Thyroid gland (tissue), 4 donors: ENCODE data around the gene CPS1. TPM values are rescaled to one million over a fixed set of nuclear protein-coding genes. Genes with fewer than 3 reads are reported as not detected.

ENCODE experiments used
- DNase-seq, 2 donors: peaks; one replicate each; pipeline ENCODE4 v3.0.0-alpha.2; 2019
- H3K27ac ChIP-seq, 3 donors: fragments of 200-600 bp; sonication (generic); 1 replicate in 2 of 3; 2 replicates in 1 of 3; pipeline ENCODE4 v1.5.1; 2016 to 2019; ENCODE audit warnings: mild to moderate bottlenecking in 1 of 3, moderate library complexity in 1 of 3
- H3K27me3 ChIP-seq: fragments of 200-600 bp; sonication (generic); one replicate; pipeline ENCODE4 v1.5.1; 2019
- H3K36me3 ChIP-seq, 2 donors: fragments of 200-600 bp; sonication (generic); one replicate each; pipeline ENCODE4 v1.5.1; 2016 to 2019
- H3K4me1 ChIP-seq, 2 donors: fragments of 200-600 bp; sonication (generic); one replicate each; pipeline ENCODE4 v1.5.1; 2017 to 2019
- H3K4me3 ChIP-seq, 3 donors: fragments of 200-600 bp; sonication (generic); replicated peaks in 1 of 3; 1 replicate in 2 of 3; 2 replicates in 1 of 3; pipeline ENCODE4 v1.5.1; 2016; ENCODE audit warnings: mild to moderate bottlenecking in 1 of 3
- H3K9me3 ChIP-seq: fragments of 200-600 bp; sonication (generic); one replicate; pipeline ENCODE4 v1.5.1; 2017
- POLR2A ChIP-seq, 2 donors: fragments of 450-650 bp; IDR thresholded peaks; one replicate each; pipeline ENCODE4 v1.6.1; 2017; ENCODE audit warnings: antibody characterized with exemption in 2 of 2, mild to moderate bottlenecking in 2 of 2, moderate library complexity in 1 of 2
- WGBS, 2 donors: methylation state at CpG; one replicate each; pipeline ENCODE4 v1.1.5; 2017; 5-methylcytosine and 5-hydroxymethylcytosine counted together
- intact Hi-C: fragments of 100-400 bp; cut with DNase I; formaldehyde crosslinking; loops from one replicate; pipeline ENCODE4 v1.15.1; 2023
- total RNA-seq, 4 donors: library from RNA; depleted of rRNA; stranded (reverse); fragments of >200 nt; gene quantifications; one replicate each; pipeline ENCODE4 v1.2.3, GENCODE V29; 2016
- TF ChIP-seq, protein P1 (sequence below), 6 experiments: fragments of 200-600 bp in 3 of 6; fragments of 450-650 bp in 3 of 6; sonication (generic) in 3 of 6; IDR thresholded peaks; one replicate each; pipeline ENCODE4 v1.5.1; 2016 to 2019; ENCODE audit warnings: antibody characterized with exemption in 6 of 6, mild to moderate bottlenecking in 2 of 6, inconsistent platforms in 1 of 6, moderate library complexity in 1 of 6

Gene CPS1
- total RNA-seq, 4 donors from 2014 or later, result 3.9 to 14.9 (median 10.1) TPM

DNA sequence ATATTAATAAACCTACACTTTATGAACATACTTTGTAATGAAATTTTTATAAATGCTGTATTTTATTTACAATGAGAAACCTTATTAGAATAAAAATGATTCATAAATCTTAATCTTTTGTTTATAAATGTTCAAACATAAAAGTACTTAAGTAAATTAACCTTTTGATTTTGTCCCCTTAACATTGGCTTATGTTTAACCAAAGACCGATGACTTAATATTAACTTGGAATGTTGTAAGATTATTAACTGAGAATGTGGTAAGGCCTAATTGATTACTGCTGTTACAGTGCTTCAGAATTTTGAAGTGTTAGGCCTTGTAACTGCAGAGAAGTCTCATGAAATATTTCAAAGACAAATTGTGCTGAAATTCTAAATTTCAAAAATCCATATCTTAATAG, 5.7 kb downstream of the CPS1 start:
- Histone ChIP-seq H3K27me3 (no peaks in the 10 kb centered on the region), H3K4me1 (no peaks in the 10 kb centered on the region), H3K36me3 (no peaks in the 10 kb centered on the region), H3K27ac (no peak overlapping the region), H3K4me3 (no peak overlapping the region), H3K9me3 (no peaks in the 10 kb centered on the region)
- no peak for DNase-seq
- WGBS, 2 donors, result 87 to 97% methylated on average over 1 of the region's 1 CpG
- intact Hi-C loops, result no loop called here
- TF ChIP-seq, protein P1, sequence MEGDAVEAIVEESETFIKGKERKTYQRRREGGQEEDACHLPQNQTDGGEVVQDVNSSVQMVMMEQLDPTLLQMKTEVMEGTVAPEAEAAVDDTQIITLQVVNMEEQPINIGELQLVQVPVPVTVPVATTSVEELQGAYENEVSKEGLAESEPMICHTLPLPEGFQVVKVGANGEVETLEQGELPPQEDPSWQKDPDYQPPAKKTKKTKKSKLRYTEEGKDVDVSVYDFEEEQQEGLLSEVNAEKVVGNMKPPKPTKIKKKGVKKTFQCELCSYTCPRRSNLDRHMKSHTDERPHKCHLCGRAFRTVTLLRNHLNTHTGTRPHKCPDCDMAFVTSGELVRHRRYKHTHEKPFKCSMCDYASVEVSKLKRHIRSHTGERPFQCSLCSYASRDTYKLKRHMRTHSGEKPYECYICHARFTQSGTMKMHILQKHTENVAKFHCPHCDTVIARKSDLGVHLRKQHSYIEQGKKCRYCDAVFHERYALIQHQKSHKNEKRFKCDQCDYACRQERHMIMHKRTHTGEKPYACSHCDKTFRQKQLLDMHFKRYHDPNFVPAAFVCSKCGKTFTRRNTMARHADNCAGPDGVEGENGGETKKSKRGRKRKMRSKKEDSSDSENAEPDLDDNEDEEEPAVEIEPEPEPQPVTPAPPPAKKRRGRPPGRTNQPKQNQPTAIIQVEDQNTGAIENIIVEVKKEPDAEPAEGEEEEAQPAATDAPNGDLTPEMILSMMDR (IDR thresholded peaks at IDR 0.05), result no peak
- TF ChIP-seq POLR2A (IDR thresholded peaks at IDR 0.05), result no peak

DNA sequence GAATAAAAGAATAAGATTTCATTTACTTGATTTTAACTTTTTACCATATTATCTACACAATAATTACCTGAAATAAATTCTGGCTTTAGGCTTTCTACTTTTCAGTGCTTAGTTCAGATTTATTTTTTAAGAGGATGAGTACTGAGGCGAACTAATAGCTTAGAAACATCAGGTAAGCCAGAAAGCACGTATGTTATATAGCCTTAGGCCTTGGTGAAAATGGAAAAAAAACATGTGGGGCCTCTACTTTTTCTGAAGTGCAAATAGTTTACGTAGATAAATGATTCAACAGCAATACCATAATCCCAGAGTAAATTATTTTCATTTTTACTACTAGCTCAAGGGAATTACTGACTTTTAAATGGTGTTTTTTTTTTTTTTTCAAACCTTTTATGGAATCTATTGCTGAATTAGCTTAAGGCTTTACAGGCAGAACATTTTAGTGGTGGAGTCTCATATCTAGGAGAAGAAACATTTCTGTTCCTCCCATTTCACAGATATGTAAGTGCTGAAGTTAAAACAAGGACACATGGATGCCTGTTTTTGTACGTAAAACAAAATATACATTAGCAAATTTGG, 6.2 kb downstream of the CPS1 start:
- Histone ChIP-seq H3K4me3 (no peak overlapping the region), H3K27me3 (no peaks in the 10 kb centered on the region), H3K4me1 (no peaks in the 10 kb centered on the region), H3K36me3 (no peaks in the 10 kb centered on the region), H3K27ac (no peak overlapping the region), H3K9me3 (no peaks in the 10 kb centered on the region)
- intact Hi-C loops, result no loop called here
- WGBS, 2 donors, result 93 to 95% methylated on average over 4 of the region's 4 CpGs
- no peak for TF ChIP-seq POLR2A (IDR thresholded peaks at IDR 0.05)
- TF ChIP-seq, protein P1 (IDR thresholded peaks at IDR 0.05), result no peak
- DNase-seq, result no peak

DNA sequence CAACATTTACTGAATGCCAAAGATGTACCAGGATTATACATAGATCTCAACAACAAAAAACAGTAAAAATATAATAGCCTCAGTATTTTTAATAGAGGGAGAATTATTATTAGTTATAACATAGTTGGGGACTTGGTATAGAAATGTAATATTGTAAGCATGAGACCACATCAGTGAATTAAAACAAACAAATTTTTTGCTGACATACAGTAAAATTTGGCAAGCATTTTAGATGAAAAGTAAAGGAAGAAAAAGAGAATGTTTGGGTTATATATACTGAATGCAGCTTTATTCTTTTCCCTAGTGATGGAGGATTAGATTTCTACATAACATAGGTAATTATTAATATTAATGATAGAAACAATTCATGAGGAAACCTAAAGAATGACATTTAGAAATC, 10.9 kb downstream of the CPS1 start:
- Histone ChIP-seq H3K27me3 (no peaks in the 10 kb centered on the region), H3K36me3 (no peaks in the 10 kb centered on the region), H3K27ac (no peak overlapping the region), H3K4me1 (no peaks in the 10 kb centered on the region), H3K9me3 (no peaks in the 10 kb centered on the region), H3K4me3 (no peak overlapping the region)
- TF ChIP-seq POLR2A (IDR thresholded peaks at IDR 0.05), result no peak
- TF ChIP-seq, protein P1 (IDR thresholded peaks at IDR 0.05), result no peak
- intact Hi-C loops, result no loop called here
- no peak for DNase-seq

DNA sequence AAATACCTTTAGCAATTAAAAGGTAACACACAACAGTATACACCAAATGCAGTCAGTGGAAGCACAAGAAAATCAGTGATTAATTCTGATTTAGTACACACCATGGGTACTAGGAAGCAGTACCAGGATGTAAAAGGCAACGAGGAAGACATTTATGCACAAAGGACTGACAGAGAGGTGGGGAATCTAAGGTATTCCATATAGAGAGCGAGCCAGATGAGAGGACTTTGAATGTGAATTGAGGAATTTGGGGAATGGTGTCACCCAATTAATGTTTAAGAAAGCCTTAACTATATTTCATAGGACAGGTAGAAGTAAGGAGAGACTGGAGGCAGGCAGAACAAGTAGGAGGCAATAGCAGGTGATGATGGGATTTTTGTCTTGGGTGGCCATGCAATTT, 11.7 kb downstream of the CPS1 start:
- Histone ChIP-seq H3K9me3 (no peaks in the 10 kb centered on the region), H3K36me3 (no peaks in the 10 kb centered on the region), H3K27ac (no peak overlapping the region), H3K4me3 (no peak overlapping the region), H3K4me1 (no peaks in the 10 kb centered on the region), H3K27me3 (no peaks in the 10 kb centered on the region)
- intact Hi-C loops, result no loop called here
- WGBS, 2 donors, result 67 to 77% methylated on average over 2 of the region's 2 CpGs
- no peak for DNase-seq
- TF ChIP-seq POLR2A (IDR thresholded peaks at IDR 0.05), result no peak
- TF ChIP-seq, protein P1 (IDR thresholded peaks at IDR 0.05), result no peak

DNA sequence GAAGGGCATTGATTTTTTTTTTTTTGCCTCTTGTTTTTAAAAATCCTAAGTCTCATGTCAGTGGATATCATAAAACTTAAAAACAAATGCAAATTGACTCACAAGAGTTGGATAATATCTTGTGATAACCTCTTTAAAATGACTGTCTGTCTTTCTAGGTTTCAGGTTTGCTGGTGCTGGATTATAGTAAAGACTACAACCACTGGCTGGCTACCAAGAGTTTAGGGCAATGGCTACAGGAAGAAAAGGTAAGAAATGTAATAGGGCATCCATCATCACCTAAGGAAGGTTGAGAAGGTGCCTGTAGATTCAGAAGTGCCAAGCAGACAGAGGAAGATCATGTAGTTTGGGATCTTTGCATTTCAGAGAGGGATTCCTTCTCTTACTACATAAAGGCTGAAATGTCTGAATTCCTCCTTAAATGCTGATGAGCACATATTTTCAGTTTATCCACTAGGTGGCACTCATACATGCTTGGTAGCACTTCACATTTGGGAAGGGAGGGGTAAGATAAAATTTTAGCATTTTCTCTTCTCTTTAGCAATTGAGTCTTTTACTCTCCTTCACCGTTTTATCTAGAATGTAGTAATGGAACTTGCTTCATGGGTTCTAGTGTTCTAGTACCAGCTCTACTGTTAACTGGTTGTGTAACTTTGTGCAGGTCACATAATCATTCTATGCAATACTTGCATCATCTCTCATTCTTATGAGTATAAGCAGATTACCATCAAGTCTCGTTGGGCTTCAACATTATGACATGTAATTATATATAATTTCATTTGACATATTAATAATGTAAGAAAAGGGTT, 21.1 kb downstream of the CPS1 start:
- Histone ChIP-seq H3K9me3 (no peaks in the 10 kb centered on the region), H3K36me3 (no peaks in the 10 kb centered on the region), H3K4me1 (no peaks in the 10 kb centered on the region), H3K27ac (no peak overlapping the region), H3K27me3 (no peaks in the 10 kb centered on the region), H3K4me3 (no peak overlapping the region)
- DNase-seq, result no peak
- TF ChIP-seq, protein P1 (IDR thresholded peaks at IDR 0.05), result peak in 4 of 6 experiments; percentile 26 to 77 (median 55)
- no peak for TF ChIP-seq POLR2A (IDR thresholded peaks at IDR 0.05)
- 37 to 39% methylated on average over 2 of the region's 2 CpGs for WGBS, 2 donors
- intact Hi-C loops, result no loop called here
